Activated T-helper 1 cell treated with Interleukin-2 at 50 U/mL for 16 hours (primary cell): ENCODE results near the gene INO80B.
"Not testable (repeated sequence)": the region's sequence is repeated elsewhere in the genome, so short reads cannot be mapped to it uniquely, and the experiment has no call there.

ENCODE experiments used
- DNase-seq: peaks from one replicate; pipeline ENCODE4 v3.0.0-alpha.2; 2020; ENCODE audit warnings: low read depth

INO80B gene

GRCh38 chr2:74450570-74451190 lies 4.2 kb upstream of the INO80B start:
- DNase-seq = no peak

GRCh38 chr2:74457129-74457548 lies 2.3 kb downstream of the INO80B start:
- no peak for DNase-seq

- peak; percentile 70 for DNase-seq
These were observed 2.8 kb downstream of the INO80B start for GRCh38 chr2:74457549-74458131.

- peak; percentile 97 for DNase-seq
These were observed 3.4 kb downstream of the INO80B start, which contains the start of gene WBP1 for GRCh38 chr2:74458132-74458937. TSS of gene WBP1 (plus strand) at chr2:74458438. CDS start at chr2:74458603, 165 bp downstream.

- DNase-seq = no peak
These were observed 4.1 kb downstream of the INO80B start for GRCh38 chr2:74458938-74459363.

- DNase-seq = not testable (repeated sequence)
These were observed 4.7 kb downstream of the INO80B start for GRCh38 chr2:74459503-74460118.

GRCh38 chr2:74460187-74460586 lies 5.3 kb downstream of the INO80B start:
- not testable (repeated sequence) for DNase-seq

GRCh38 chr2:74461187-74462053 lies 6.5 kb downstream of the INO80B start:
- DNase-seq = no peak

- DNase-seq = no peak
These were observed 7.3 kb downstream of the INO80B start for GRCh38 chr2:74462054-74462785.

- DNase-seq = no peak
These were observed 7.9 kb downstream of the INO80B start for GRCh38 chr2:74462786-74463105.

- DNase-seq = no peak
These were observed 9.5 kb downstream of the INO80B start for GRCh38 chr2:74464406-74464805.

- DNase-seq = not testable (repeated sequence)
These were observed 15.9 kb downstream of the INO80B start for GRCh38 chr2:74470742-74471141.

GRCh38 chr2:74471332-74472065 lies 16.6 kb downstream of the INO80B start:
- DNase-seq = no peak

- DNase-seq = peak; percentile 93
These were observed 17.4 kb downstream of the INO80B start, which contains the start of gene MRPL53 for GRCh38 chr2:74472086-74472944. TSS of gene MRPL53 (minus strand) at chr2:74472680. CDS start at chr2:74472660, 20 bp downstream.

- DNase-seq = no peak
These were observed 18.0 kb downstream of the INO80B start for GRCh38 chr2:74472945-74473258.

GRCh38 chr2:74474481-74474880 lies 19.6 kb downstream of the INO80B start:
- no peak for DNase-seq

GRCh38 chr2:74474899-74475298 lies 20.0 kb downstream of the INO80B start:
- no peak for DNase-seq

GRCh38 chr2:74481431-74481830 lies 26.5 kb downstream of the INO80B start:
- DNase-seq = no peak
